NCI-H146 treated with DMSO at 0.1 percent for 48 hours (cell line): Measurements from ENCODE around the gene NFIC.
"Not testable (repeated sequence)": the region's sequence is repeated elsewhere in the genome, so short reads cannot be mapped to it uniquely, and the experiment has no call there.

Source experiments
- DNase-seq: peaks from one replicate; lab custom pipeline; 2025; ENCODE audit not compliant: unreplicated experiment; lab: John Stamatoyannopoulos, UW

NFIC gene

DNA sequence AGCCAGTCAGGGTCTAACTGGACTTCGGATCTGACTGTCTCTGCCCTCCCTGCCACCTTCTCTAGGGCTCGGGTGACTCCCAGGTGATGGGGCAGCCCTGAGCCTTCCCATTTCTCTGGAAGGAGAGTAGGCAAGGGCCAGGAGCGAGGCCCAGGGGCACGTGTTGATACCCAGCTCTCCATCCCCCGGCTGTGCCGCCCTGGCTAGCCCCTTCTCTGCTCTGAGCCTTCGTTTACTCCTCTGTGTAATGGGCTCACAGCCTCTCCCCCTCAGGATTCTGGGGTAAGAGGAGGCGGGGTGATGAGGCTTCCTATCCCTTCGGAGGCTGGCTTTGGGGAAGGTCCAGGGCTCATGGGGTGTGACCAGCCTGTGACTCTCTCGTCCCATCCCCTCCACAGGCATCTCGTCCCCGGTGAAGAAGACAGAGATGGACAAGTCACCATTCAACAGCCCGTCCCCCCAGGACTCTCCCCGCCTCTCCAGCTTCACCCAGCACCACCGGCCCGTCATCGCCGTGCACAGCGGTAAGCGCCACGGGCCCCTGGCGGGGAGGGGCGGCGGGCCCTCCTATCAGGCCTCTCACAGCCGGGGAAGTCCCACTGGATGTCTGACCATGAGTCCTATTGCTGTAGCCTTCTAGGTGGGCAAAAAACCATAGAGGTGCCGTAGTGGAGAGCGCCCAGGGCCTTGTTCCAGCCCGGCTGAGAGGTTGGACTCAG is 82.4 kb downstream of the NFIC start:
- DNase-seq, result no peak

DNA sequence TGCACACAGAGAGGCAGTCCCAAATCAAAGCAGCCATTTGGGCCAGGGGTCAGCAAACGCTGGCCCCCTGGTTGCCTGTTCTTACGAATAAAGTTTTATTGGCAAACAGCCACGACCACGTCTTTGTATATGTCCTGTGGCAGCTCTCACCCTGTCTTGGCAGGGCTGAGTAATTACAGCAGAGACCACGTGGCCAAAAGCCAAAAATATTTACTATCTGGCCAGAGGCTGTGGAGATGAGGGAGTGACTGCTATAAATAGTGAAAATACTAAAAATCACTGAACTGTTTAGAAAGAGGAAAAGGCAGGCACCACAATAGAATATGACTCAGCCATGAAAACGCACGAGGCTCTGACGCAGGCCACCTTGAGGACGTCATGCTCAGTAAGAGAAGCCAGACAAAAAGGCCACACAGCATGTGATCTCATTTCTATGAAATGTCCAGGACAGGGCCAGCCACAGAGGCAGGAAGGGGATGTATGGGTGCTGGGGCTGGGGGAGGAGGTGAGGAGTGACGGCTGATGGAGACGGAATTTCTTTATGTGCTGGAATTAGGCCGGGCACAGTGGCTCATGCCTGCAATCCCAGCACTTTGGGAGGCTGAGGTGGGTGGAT is 84.5 kb downstream of the NFIC start:
- DNase-seq, result no peak

DNA sequence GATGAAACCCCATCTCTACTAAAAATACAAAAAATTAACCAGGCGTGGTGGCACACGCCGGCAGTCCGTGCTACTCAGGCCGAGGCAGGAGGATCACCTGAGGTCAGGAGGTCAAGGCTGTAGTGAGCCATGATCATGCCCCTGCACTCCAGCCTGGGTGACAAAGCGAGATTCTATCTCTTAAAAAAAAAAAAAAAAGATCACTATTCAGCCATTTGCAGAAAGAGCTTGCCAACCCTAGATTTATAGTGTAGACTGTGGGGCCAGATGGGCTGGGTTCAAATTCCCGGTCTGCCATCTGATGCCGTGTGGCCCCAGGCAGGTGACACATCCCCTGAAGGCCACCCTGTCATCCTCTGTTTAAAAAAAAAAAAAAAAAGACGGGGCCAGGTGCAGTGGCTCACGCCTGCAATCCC is 85.1 kb downstream of the NFIC start:
- DNase-seq, result no peak

DNA sequence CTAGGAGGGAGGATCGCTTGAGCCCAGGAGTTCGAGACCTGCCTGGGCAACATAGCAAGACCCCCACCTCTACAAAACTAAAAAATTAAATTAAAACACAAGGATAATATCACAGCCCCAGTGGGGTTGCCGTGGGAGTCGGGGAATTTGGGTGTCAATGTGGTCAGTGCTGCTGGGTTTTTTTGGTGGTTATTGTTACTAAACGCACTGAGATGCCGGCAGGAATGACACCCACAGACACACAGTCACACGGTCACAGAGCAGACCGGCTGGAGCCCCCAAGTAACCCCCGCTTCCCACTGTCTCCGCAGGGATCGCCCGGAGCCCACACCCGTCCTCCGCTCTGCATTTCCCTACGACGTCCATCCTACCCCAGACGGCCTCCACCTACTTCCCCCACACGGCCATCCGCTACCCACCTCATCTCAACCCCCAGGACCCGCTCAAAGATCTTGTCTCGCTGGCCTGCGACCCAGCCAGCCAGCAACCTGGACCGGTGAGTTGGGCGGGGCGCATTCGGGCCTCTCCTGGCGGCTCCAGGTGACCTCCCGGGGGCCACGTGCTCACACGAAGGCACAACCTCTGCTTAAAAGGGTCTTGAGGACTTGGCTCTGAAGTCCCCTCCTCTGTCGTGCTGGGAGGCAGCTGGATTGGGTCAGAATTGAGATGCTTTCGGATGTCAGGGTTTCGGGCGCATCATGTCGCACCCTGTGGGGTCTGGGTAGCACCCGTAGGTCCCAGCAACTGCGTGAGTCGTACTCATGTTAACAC is 86.0 kb downstream of the NFIC start:
- no peak for DNase-seq

DNA sequence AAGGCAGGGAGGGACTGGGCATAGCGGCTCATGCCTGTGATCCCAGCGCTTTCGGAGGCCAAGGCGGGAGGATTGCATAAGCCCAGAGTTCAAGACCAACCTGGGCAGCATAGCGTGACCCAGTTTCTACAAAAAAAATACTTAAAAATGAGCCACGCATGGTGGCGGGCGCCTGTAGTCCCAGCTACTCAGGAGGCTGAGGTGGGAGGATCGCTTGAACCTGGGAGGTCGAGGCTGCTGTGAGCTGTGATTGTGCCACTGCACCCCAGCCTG is 86.5 kb downstream of the NFIC start:
- DNase-seq, result not testable (repeated sequence)

DNA sequence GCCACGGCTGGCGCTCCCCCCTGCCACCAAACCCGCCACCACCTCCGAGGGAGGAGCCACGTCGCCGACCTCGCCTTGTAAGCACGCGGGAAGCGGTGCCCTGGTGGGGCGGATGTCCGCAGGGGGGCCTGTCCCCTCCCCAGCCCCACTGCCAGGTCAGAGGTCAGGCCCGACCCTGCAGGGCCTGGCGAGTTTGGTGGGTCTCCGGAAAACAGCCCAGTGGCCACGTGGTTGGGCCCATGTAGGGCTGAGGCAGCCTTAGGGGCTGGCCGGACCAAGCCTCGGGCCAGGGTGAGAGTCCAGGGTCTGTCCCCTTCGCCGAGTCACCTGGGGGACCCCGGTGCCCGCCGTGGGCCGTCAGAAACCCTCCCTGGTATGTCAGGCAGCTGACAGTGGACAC is 87.5 kb downstream of the NFIC start:
- DNase-seq, result no peak

DNA sequence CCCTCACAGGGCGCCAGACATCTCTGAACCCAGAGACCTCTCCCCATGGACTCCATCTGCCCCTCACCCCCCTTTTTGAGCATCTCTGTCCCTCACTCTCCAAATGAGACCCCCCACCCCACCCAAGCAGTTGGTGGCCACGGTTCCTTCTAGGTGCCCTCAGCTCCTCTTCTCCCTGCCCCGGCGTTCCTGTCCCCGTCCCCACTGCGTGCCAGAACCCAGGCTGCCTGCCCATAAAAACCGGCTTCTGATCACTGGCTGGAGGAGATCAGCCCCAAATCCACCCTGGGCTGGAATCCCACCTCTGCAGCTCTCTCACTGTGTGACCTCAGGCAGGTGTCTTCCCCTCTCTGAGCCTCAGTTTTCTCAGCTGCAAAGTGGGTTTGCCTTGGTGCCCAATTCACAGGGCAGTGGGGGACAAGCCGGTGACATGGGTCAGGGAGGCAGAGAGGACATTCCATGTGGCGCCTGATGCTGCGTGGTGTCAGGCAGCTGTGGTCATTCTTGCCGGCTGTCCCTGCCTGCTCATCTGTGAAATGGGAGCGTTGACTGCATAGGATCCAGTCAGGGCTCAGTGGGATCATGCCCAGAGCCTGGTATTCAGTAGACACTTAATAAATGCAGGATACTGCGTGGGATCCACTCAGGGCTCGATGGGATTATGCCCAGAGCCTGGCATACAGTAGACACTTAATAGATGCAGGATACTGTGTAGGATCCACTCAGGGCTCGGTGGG is 88.4 kb downstream of the NFIC start:
- no peak for DNase-seq

DNA sequence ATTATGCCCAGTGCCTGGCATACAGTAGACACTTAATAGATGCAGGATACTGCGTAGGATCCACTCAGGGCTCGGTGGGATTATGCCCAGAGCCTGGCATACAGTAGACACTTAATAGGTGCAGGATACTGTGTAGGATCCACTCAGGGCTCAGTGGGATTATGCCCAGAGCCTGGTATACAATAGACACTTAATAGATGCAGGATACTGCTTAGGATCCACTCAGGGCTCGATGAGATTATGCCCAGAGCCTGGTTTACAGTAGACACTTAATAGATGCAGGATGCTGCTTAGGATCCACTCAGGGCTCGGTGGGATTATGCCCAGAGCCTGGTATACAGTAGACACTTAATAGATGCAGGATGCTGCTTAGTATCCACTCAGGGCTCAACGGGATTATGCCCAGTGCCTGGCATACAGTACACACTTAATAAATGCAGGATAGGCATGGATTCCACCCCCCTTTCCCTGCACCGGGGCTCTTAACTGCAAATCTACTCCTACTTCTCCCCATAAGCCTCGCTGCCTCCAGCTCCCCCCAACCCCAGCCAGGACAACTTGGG is 89.1 kb downstream of the NFIC start:
- no peak for DNase-seq

DNA sequence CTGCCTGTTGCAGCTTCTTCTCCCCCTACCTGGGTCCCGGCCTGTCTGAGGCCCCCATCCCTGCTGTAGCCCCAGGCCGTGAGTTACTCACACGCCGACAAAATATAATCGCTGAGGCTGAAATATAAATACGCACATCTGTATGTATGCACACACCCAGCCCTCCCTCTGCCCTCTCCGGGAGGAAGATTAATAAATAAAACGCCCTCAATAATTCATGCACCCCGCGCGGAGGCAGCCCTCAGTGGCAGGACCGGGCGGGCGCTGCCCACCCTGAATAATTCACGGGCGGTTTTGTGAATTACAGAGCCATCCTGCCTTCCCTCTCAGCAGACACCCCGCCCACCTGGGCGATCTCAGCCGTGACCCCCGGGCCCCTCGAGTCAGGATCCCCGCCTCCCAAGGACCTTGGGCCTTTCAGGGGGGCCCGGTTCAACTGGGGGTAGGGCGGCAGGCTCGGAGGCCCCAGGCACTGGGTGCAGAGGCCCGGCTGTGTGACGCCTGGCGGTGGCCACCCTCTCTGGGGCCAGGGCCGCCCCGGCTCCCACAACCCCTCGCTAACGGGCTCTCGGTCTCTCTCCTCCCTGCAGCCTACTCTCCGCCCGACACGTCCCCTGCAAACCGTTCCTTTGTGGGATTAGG is 89.7 kb downstream of the NFIC start:
- no peak for DNase-seq

DNA sequence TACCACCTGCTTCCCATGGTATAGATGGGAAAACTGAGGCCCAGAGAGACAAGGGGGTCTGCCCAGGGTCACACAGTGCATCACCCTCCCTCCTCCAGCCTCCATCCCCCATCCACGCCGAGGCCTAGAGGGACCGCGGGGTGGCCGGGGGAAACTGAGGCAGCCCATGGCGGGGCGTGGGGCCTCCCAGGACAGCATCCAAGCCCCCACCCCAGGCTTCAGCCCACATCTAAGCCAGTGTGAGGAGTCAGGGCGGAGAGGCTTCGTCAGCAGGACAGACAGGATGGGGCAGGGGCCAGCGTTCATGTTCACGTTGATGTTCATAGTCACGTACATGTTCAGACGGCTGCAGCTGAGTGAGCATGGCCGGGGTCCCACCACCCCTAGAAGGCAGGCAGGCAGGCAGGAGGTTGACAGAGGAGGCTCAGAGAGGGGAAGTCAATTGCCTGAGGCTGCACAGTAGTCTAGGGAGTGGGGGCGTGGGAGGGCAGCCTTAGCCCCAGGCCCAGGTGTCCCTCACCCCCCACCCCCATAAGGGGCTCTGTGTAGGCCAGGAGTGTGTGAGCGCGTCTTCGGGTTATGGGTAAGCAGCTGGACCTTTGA is 90.6 kb downstream of the NFIC start:
- DNase-seq, result no peak

DNA sequence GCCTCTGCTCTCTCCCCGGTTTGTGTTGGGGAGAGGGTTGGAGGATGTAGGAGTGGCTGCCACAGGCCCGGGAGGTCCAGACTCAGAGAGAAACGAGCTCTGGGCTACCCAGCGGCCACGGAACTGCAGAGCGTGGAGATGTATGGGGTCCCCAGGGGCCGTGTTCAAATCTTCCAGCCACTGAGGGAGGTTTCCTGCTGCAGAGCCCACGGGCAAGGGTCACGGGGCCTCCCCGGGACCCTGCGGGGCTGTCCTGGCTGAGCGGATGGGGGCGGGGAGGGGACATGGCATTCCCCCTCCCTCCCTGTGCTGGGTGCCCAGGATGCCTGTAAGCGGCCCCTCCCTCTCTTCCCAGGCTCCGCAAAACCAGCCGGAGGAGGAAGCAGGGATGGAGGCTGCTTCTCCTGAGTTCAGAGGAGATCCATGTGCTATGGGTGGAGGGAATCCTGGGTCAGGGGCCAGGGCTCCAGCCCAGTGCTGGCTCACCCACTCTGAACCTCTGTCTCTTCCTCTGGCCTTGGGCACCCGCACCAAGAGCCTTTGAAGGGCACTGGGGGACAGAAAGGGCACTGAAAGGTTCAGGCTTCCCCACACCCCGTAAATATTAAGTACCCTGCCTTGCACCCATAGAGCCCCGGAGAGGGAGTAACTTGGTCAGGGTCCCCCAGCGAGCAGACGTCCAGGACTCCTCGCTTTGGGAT is 91.3 kb downstream of the NFIC start:
- no peak for DNase-seq

DNA sequence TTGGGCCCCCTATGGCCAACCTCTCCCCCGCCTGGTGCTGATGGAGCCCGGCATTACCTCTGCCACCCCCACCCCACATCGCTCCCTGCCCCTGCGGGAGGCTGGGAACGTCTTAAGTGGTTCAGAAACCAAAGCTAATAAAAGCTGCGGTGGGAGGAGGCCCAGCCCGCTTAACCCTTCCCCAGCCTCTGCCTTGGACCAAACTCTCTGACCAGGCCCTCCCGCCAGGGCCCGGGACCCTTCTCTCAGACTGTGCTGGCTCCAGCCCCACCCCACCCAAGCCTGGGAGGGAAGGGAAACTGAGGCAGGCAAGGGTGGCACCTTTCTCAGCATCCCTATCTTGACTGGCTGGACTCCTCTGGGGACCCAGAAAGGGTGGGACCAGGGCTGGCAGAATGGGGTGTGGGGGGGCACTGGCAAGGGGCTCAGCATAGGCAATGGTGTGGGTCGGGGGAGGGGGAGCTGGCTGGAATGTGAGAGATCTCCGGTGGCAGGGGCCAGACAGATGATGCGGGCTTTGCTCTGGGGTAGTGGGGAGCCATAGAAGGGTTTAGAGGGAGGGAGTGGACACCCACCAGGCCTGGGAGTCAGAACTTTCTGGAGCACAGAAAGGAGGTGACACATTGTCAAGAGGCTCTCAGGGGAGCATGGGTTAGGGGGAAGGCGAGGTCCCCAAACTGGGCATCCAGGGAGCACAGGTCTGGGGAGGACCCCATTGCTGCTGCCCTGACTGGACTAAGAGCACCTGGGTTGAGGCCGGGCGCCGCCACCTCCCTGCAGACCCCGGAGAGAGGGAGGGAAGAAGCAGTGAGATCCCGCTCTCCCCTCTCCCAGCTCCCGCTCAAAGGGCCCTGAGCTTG is 92.1 kb downstream of the NFIC start:
- no peak for DNase-seq

DNA sequence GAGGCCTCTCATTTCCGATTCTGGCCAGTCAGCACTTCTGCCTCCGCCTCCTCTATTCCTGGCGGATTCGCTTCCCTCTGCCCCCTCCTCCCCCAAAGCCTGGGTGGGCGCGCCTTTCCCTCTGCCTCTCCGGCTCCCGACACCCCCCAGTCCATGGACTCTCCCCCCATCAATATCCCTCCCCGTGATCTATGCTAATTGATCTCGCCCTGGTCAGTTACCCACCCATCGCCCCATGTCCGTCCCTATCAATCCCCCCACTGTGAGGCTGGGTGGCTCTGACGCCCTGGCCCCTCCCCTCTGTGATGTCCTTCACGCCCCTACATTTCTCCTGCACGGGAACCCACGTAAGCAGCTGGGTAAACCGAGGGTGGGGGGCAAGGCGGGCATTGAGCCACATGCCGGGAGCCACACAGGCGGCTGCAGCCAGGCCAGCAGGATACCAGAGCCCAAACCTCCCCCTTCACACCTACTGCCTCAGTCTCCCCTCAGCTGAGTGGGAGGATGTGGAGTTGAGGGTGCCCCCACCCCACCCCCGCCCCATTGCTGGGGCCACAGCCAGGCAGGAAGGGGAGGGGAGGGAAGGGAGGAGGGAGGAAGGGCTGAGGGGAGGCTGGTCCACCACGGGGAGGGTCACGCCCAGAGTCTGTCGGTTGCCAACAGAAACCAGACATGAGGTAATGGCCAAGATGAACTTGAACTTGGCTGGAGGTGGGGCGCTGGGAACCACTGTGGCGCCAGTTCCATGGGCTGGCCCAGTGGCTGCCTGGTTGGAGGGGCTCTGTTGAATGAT is 92.9 kb downstream of the NFIC start:
- no peak for DNase-seq

DNA sequence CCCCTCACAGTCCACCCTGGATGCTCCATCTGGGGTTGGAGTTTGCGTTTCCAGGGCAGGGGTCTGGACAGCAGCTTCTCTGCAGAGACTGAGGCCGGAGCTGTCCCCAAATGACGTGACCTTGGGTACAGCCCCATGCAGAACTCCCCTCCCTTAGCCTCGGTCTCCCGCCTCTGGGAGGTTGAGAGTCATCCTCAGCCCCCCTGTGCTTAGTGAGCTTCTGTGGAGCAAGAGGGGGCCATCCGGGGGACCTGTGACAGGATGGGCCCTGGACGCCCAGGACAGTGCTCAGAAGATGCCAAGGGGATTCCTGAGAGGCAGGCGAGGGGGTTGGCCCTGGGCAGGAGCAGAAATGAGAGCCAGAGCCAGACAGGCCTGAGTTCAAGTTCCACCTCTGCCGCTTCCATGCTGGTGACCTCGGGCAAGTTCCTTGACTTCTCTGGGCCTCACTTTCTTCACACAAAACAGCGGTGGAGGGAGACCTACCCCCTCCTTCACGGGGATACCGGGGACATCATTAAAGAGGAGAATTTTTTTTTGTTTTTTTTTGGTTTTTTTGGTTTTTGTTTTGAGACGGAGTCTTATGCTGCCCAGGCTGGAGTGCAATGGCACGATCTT is 93.7 kb downstream of the NFIC start:
- no peak for DNase-seq

DNA sequence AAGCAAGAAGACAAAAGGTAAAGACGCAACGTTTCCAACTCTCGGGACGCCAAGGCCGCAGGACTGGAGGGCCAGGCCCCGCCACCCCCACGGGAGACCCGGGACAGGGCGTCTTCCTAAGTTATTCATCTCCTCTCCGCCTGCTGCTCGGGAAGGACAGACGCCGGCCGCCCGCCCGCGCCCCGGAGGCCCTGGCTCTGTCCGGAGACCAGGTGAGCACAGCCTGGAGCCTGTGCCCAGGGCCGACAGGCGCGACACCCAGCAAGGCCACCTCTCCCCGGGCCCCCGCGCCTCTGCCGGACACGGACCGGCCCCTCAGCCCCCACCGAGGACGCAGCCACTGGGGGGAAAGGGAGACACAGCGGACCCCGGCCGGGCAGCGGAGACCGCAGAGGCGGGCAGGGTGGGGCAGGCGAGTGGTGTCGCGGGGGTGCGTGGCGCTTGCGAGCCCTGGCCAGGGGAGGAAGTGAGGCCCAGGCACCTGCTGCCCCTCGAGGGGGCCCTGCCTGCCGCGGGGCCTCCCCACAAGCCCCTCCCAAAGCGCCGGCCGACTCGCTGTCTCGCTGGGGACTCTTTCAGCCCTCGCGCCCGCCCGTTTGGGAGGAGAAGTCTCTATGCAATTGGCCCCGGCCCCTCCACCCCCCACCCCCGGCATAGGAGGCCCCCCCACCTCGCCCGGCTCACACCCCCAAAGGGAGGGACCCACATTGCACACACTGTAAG is 96.8 kb downstream of the NFIC start:
- DNase-seq, result no peak

DNA sequence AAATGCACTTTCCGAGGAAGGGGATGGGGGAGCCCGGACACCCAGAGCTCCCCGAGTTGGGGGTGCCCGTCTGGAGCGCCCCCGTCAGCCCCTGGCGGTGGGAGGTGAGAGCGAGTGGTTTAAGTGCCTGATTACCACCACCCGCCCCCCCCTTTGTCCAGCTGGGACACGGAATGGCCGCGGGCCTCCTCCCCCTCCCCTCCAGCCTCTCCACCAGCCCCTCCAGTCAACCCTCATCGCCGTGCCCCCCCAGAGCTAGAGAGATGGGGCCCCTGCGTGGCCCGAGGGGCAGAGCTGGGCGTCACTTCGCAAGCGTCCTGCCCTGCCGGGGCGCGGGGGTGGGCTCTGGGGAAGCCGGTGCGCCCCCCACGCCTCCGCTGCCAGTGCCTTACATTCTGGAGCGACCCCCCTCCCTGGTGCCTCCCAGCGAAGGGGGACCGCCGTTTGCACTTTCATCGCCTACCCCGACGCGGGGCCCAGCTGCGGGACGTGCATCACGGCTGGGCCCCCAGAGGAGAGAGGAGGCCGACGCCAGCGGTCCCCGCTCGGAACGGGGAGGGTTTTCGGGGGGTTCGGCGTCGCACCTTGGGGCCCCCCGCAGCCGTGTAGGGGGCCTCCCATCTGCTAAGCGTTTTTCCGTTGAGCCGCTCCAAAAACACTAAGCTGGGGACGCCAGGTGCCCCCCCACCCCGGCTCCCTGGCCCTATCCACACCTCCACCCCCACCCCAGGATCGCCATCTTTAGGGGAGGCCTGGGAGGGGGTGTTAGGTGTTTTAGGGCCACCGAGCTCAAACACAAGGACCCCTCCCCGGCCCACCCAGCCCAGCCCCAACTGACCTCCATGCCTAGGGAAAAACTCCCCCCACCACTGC is 97.6 kb downstream of the NFIC start:
- no peak for DNase-seq
